Loucy (cell line): Measurements from ENCODE around the gene SFTA2.

Experiments used
- H2AFZ ChIP-seq: fragments of 200-600 bp; sonication (generic); 2 replicates; pipeline ENCODE4 v1.6.0; 2016; ENCODE audit warnings: antibody characterized with exemption, mild to moderate bottlenecking, low read length, moderate library complexity
- H3F3A ChIP-seq: fragments of 200-600 bp; 2 replicates; pipeline ENCODE4 v1.6.0; 2016; ENCODE audit warnings: antibody characterized with exemption, low read depth, mild to moderate bottlenecking
- H3K27me3 ChIP-seq: fragments of 200-600 bp; sonication (generic); 2 replicates; pipeline ENCODE4 v1.6.1; 2014; ENCODE audit warnings: low read length, mild to moderate bottlenecking; ENCODE audit not compliant: insufficient read depth, poor library complexity, severe bottlenecking
- H3K36me3 ChIP-seq: fragments of 200-600 bp; sonication (generic); 2 replicates; pipeline ENCODE4 v1.6.1; 2016; ENCODE audit warnings: low read length; ENCODE audit not compliant: insufficient read depth
- H3K4me1 ChIP-seq: fragments of 200-600 bp; sonication (generic); 2 replicates; pipeline ENCODE4 v1.5.1; 2014; ENCODE audit warnings: low read length, mild to moderate bottlenecking; ENCODE audit not compliant: insufficient read depth, poor library complexity, severe bottlenecking
- H3K4me2 ChIP-seq: fragments of 200-600 bp; sonication (generic); 2 replicates; pipeline ENCODE4 v1.6.0; 2014; ENCODE audit warnings: antibody characterized with exemption, low read length, low read depth, mild to moderate bottlenecking; ENCODE audit not compliant: poor library complexity, severe bottlenecking
- H3K4me3 ChIP-seq: fragments of 200-600 bp; sonication (generic); 2 replicates; pipeline ENCODE4 v1.5.1; 2014; ENCODE audit warnings: low read length, mild to moderate bottlenecking, mixed read lengths; ENCODE audit not compliant: poor library complexity, severe bottlenecking
- H3K79me2 ChIP-seq: fragments of 200-600 bp; sonication (generic); 2 replicates; pipeline ENCODE4 v1.6.1; 2014; ENCODE audit warnings: low read length; ENCODE audit not compliant: insufficient read depth
- H3K9ac ChIP-seq: fragments of 200-600 bp; sonication (generic); 2 replicates; pipeline ENCODE4 v1.6.0; 2014; ENCODE audit warnings: mild to moderate bottlenecking, low read depth, low read length, moderate library complexity; ENCODE audit not compliant: poor library complexity, severe bottlenecking
- H3K9me2 ChIP-seq: fragments of 200-600 bp; sonication (generic); replicated peaks from 2 replicates; pipeline ENCODE4 v1.6.1; 2016; ENCODE audit warnings: low read depth, low read length, mixed read lengths
- H3K9me3 ChIP-seq: fragments of 200-600 bp; sonication (generic); 2 replicates; pipeline ENCODE4 v1.6.1; 2014; ENCODE audit warnings: mild to moderate bottlenecking, antibody characterized with exemption, low read length, low read depth; ENCODE audit not compliant: insufficient read depth
- H4K20me1 ChIP-seq: fragments of 200-600 bp; sonication (generic); 2 replicates; pipeline ENCODE4 v1.6.0; 2014; ENCODE audit warnings: antibody characterized with exemption, low read length, mild to moderate bottlenecking; ENCODE audit not compliant: insufficient read depth, poor library complexity, severe bottlenecking
- EZH2phosphoT487 ChIP-seq: fragments of 200-600 bp; IDR thresholded peaks from 2 replicates; pipeline ENCODE4 v1.6.1; 2018; ENCODE audit warnings: antibody characterized with exemption, mild to moderate bottlenecking, moderate library complexity, borderline replicate concordance
- TF ChIP-seq, protein P1 (sequence below): fragments of 200-600 bp; sonication (generic); conservative IDR thresholded peaks from 2 replicates; pipeline ENCODE4 v1.5.1; 2014; ENCODE audit warnings: mild to moderate bottlenecking, antibody characterized with exemption, low read length

SFTA2 gene

DNA sequence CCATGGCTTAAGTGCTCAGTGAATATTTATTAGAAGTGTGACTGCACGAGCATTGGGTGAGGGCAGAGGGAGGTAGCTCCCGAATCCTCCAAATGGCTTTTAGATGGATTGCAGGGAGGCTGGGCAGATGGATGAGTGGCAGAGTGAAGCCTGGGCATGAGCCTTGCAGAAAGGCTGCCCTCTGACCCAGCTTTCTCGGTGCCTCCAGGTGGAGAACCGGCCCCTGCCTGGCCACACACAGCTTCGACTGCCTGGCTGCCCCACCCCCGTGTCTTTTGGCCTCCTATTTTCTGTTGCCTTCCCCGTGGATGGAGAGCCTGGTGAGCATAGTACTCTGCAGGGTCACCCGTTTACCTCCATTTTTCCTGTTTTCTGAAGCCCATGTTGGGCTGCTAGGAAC lies 14.5 kb downstream of the SFTA2 start:
- H3K9me3 ChIP-seq: no peaks in the 10 kb centered on the region
- no peaks in the 10 kb centered on the region for H3K27me3 ChIP-seq
- H4K20me1 ChIP-seq: no peaks in the 10 kb centered on the region
- H2AFZ ChIP-seq: no peak overlapping the region
- H3K36me3 ChIP-seq: peaks cover 13% of the 10 kb centered on the region; the same call in 1 of the 2 replicates
- no peaks in the 10 kb centered on the region for H3F3A ChIP-seq
- peaks cover 13% of the 10 kb centered on the region; the same call in 1 of the 2 replicates for H3K79me2 ChIP-seq
- no peaks in the 10 kb centered on the region for H3K9me2 ChIP-seq
- no peak overlapping the region for H3K9ac ChIP-seq
- H3K4me2 ChIP-seq: peak overlapping the region; percentile 28
- H3K4me1 ChIP-seq: peaks cover 28% of the 10 kb centered on the region
- H3K4me3 ChIP-seq: no peak overlapping the region
- no peak for TF ChIP-seq EZH2phosphoT487
- TF ChIP-seq, protein P1, sequence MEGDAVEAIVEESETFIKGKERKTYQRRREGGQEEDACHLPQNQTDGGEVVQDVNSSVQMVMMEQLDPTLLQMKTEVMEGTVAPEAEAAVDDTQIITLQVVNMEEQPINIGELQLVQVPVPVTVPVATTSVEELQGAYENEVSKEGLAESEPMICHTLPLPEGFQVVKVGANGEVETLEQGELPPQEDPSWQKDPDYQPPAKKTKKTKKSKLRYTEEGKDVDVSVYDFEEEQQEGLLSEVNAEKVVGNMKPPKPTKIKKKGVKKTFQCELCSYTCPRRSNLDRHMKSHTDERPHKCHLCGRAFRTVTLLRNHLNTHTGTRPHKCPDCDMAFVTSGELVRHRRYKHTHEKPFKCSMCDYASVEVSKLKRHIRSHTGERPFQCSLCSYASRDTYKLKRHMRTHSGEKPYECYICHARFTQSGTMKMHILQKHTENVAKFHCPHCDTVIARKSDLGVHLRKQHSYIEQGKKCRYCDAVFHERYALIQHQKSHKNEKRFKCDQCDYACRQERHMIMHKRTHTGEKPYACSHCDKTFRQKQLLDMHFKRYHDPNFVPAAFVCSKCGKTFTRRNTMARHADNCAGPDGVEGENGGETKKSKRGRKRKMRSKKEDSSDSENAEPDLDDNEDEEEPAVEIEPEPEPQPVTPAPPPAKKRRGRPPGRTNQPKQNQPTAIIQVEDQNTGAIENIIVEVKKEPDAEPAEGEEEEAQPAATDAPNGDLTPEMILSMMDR: no peak

DNA sequence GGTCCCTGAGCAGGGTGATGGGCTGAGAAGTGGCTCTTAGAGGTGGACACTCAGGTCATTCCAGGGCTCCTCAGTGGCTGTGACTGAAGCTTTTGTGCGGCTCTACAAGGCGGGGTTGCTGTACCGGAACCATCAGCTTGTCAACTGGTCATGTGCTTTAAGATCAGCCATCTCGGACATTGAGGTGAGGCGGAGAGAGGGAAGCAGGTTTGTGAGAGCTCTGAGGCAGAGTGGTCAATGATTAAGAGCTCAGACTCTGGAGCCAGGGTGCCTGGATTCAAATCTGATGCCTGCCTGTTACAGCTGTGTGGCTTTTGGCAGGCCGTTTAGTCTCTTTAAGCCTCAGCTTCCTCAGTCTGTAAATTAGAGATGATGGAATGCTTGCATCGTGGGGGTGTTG lies 14.9 kb downstream of the SFTA2 start:
- Histone ChIP-seq H4K20me1 (no peaks in the 10 kb centered on the region), H2AFZ (no peak overlapping the region), H3K4me3 (no peak overlapping the region), H3K27me3 (no peaks in the 10 kb centered on the region), H3K9ac (peak overlapping the region; percentile 46), H3K36me3 (peaks cover 9% of the 10 kb centered on the region; the same call in 1 of the 2 replicates), H3K4me2 (peak overlapping the region; percentile 28), H3K9me2 (no peaks in the 10 kb centered on the region), H3K79me2 (peaks cover 13% of the 10 kb centered on the region; the same call in 1 of the 2 replicates), H3F3A (no peaks in the 10 kb centered on the region), H3K9me3 (no peaks in the 10 kb centered on the region), H3K4me1 (peaks cover 28% of the 10 kb centered on the region)
- TF ChIP-seq EZH2phosphoT487: no peak
- TF ChIP-seq, protein P1: no peak

DNA sequence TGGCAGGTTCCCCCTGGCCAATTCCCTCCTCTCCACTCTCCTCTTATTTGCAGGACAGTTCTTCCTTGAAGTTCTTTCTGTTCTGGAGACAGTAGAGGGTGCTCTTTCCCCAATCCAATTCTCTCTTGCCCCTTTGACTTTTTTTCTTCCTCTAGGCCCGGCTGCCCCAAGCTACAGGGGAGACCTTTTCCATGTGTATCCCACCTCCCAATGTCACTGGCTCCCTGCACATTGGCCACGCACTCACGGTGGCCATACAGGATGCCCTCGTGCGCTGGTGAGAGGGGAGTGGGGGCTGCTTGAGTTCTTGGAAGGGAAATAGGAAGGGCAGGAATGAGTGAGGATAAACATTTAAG lies 16.4 kb downstream of the SFTA2 start:
- Histone ChIP-seq H3K36me3 (peaks cover 2% of the 10 kb centered on the region; the same call in 1 of the 2 replicates), H3K27me3 (no peaks in the 10 kb centered on the region), H3K4me1 (peaks cover 28% of the 10 kb centered on the region), H3K4me2 (peak overlapping the region; percentile 93), H3K9me2 (no peaks in the 10 kb centered on the region), H3F3A (no peaks in the 10 kb centered on the region), H3K9me3 (no peaks in the 10 kb centered on the region), H3K9ac (peak overlapping the region; percentile 91), H4K20me1 (no peaks in the 10 kb centered on the region), H2AFZ (no peak overlapping the region), H3K4me3 (peak overlapping the region; percentile 88), H3K79me2 (peaks cover 13% of the 10 kb centered on the region; the same call in 1 of the 2 replicates)
- TF ChIP-seq, protein P1: peak; percentile 79
- no peak for TF ChIP-seq EZH2phosphoT487
